Activated naive CD4-positive, alpha-beta T cell (primary cell): ENCODE data around the gene LHPP.

Experiments
- DNase-seq, 4 experiments: peaks; one replicate each; lab custom pipeline; 2025; lab: John Stamatoyannopoulos, UW

The LHPP gene

DNA sequence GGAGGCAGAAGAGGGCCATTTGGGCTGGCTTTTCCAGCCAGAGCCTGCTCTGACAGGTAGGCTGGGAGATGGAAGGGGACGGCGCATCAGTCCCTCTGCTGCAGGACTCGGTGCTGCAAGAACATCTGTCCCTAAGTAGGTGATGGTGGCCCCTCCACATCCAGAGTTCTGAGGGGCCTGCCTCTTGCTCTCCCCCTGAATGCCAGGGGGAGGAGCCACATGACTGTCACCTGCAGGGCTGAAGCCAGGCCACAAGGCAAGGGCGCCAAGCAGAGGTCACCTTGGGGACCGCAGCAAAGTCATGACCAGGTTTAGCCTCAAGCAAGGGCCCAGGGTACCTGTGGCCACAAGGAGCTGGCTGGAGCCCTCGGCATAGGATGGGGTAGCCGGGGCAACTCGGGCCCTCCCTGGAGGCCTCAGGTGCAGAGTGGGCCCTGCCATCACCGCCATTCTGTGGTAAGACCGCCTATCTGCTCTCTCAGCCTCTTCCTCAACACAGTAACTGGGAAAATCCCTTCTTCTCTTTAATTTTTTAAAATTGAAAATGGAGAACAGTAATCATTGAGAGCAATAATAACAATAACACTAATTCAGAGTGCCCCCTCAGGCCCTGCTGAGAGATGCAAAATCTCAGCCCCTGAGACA, 183.3 kb downstream of the LHPP start:
- no peak for DNase-seq

- no peak for DNase-seq
These were observed 184.0 kb downstream of the LHPP start for GRCh38 chr10:124645467-124646095.

GRCh38 chr10:124646483-124647352, 185.1 kb downstream of the LHPP start:
- no peak for DNase-seq

DNA sequence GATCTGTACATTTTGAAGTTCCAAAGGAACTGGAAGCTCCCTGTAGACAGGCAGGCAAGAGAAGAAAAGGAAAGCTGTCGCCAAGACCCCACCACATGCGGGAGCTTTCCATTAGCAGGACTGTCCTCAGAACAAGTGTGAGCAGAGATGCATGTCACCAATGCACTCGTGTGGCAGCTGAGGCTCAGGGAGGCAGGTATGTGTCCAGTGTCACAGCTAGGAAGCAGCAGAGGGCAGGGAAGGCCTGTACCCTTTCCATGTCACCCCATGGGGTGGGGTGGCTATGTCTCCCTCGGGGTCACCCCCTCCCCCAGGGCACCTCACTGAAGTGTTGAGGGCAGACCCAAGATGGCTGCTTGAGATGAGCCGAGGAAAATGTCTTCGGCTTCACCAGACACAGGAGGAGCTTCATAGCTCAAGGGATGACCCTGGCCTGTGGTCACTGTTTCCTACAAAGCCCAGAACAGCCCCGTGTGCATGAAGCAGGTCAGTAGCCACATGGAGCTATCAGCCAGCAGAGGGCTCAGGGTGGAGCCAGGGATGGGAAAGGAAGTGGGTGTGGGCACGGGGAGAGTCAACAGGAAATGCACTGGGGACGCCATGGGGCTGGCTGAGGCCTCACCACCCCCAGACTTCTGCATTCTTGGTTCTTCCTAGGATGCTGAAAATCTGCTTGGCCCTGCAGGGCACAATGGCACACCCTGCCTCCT, 186.0 kb downstream of the LHPP start:
- peak in 2 of 4 experiments; percentile 56 to 57 for DNase-seq

DNA sequence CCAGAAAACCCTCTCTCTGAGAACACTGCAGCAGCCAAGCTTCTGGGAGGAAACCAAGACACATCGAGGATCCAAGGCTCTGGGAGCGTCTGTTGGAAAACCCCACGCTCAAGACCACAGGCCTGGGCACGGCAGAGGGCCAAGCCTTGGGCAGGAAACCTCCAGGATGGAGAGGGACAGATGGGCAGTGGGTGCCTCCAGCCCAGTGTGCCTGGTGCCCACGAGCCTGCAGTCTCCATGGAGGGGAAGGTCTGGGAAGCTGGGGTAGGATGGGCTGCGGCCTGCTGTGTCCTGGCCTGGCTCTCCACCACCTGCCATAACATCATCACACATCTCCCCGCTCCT, 186.5 kb downstream of the LHPP start:
- no peak for DNase-seq

GRCh38 chr10:124648738-124649137, 187.1 kb downstream of the LHPP start:
- peak in 2 of 4 experiments; percentile 15 to 27 for DNase-seq

DNA sequence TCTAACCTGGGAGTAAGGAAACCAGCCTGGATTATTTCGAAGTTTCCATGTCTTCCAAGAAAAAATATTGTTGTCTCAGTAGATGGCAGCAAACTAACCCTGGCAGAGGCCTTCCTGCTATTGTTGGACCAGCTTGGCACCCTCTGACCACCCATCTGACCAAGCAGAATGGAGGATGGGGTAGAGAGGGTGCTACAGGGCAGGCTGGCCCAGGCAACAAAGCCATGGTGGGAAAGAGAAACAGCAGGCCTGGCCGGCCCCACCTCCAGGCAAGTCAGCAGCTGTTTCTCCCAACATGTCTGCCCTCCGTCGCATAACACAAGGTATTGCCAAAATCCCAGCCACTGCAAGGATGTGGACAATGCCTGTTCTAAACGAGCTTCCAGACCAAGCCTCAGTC, 187.6 kb downstream of the LHPP start:
- DNase-seq: no peak

DNA sequence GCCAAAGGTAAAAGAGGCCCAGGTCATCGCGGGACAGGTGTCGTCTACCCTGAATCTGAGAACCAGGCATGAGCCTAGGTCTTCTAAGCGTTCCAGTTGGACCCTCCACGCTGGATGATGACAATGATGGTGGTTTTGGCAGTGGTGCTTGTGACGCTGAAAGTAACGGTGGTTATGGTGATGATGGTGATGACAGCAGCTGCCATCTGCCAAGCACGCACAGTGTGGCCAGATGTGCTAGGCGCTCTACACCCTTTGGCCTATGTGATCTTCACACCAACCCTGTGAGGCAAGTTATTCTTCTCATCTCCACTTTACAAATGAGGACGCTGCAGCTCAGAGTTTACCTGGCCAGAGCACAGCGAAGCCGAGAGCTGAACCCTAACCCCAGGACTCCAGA, 188.6 kb downstream of the LHPP start:
- DNase-seq: no peak

- DNase-seq: peak in 2 of 4 experiments; percentile 32 to 46
These were observed 189.3 kb downstream of the LHPP start for GRCh38 chr10:124650820-124651401.

DNA sequence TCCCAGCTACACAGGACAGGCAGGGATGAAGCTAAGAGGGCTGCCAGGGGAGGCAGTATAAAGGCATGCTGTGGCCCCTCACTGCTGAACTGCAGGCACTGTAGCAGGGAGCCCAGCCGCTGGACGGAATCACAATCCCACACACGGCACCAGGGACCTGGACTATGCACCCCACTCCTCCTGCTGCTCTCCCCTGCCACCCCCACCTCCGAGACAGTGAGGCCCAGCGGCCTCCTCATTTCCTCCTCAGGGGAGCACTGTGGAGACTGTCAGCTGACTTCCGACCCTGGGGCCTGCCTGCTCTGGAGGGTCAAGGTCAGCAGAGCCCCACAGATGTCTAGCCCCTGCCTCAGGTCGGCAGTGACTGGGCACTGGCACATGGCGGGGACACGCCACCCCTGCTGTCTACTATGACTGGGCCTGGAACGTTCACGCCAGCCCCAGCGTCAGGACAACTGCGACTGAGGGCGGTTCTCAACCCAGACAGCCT, 189.8 kb downstream of the LHPP start:
- no peak for DNase-seq

GRCh38 chr10:124652200-124652599, 190.6 kb downstream of the LHPP start:
- no peak for DNase-seq

- no peak for DNase-seq
These were observed 191.1 kb downstream of the LHPP start for GRCh38 chr10:124652701-124653100.

DNA sequence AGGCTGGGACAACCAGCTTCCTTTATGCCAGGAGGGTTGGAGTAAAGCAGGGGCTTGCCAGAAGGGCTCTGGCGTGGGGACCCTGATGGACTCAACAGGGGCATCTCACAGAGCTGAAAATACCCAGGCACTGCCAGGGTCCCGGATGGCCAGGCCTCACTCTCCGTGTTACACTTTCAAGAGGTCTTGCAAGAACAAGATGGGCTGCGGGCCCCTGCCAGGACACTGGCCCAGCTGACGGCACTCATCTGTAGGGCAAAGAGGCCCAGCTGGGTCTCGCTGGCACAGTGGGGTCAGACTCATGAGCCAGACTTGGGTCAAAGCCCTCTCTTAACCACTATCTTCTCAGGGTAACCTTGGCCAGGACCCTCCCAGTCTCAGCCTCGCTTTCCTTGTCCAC, 191.7 kb downstream of the LHPP start:
- no peak for DNase-seq

- no peak for DNase-seq
These were observed 192.4 kb downstream of the LHPP start for GRCh38 chr10:124653811-124654651.

DNA sequence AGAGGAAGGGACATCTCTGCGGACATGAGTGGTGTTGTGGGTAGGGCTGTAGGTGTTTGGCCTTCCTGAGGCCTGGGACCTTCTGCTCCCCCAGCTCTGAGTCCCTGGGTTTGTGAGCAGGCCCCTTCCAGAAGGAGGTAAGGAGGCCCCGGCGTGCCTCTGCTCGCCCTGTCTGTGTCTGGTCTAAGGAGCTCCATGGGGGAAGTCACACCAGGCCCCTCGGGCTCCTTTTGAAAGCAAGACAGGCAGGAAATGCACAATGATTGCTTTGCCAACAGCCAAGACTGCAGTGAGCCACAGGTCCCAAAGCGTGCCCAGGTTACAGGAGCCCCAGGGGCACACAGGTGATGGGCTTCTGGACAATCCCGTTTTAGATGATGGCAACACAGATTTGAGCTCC, 193.1 kb downstream of the LHPP start:
- DNase-seq: no peak

DNA sequence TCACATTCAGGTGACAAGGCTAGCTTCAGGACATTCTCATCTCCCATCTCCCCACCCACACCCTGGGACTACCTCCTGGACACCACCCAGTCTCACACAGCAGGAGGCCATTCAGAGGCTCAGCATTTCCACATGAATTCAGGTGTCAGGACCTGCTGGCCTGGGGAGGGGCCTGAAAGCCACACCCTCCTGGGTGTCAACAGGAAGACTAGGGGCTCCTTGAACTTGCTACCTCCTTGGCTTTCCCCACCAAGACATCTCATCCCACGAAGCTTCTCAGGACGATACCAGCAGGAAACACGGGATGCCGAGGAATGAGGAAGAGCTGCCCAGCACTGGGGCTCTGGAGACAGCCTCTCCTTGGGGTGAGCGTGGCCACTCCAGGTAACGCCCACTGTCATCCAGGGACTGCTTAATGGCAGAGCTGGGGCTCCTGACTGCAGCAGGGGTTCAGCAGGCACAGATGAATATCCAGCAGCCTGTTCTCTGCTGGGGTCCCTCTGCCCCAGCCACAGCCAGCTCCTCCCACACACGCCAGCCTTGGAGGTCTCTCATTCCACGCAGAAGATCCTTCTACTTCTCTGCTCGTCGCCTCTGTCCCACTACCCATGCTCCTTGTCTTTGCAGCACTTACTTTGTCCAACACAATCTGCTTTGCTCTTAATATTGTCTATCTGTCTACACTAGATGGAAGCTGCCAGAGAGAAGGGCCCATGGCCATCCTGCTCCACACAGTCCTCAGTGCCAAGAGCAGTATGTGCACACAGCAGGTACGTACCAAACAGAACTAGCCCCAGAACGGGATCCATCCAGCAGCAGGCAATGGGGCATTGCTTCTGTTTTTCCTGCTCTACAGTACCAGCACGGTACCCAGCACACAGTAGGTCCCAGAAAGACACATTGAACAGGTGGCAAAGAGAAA, 193.8 kb downstream of the LHPP start:
- DNase-seq: no peak

DNA sequence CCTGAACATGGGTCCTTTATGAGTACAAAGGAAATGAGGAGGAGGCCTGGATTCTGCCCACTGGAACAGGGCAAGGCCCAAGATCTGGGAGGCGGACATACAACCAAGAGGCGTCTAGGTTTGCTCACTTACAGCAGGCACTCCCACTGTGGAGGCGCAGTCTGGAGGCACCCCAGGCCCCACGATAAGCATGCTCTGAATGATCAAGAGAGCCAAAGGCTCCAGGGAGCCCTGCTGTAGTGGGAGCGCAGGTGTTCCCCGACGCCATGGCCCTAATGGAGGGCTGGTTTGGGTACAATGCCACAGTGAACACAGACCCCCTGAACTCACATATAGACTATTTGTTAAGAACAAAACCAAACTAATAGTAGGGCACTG, 194.5 kb downstream of the LHPP start:
- DNase-seq: no peak

DNA sequence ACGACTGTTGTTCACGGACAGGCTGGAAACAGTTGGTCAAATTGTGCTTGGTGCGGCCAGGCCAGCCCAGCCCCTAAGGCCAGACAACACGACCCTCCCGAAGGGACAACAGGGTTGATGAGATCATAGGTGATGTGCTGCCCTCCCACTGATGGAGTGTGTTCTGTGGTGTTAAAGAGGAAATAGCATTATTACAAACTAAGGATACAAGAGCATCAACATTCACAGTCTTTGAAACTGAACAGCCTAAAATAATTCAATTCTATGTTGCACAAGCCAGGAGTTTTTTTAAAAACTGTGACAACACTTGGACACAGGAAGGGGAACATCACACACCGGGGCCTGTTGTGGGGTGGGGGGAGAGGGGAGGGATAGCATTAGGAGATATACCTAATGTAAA, 194.9 kb downstream of the LHPP start:
- DNase-seq: no peak

GRCh38 chr10:124657806-124658205, 196.2 kb downstream of the LHPP start:
- no peak for DNase-seq
